Measurements from ENCODE around the gene HIP1R. TPM values are rescaled to one million over a fixed set of nuclear protein-coding genes. Genes with fewer than 3 reads are reported as not detected.

The HIP1R gene
- total RNA-seq, 1 experiment from 2014 or later = 44.6 TPM

- Mint-ChIP-seq H3K4me3 (ENCODE audit: unreplicated experiment) (no peak overlapping the region), H3K27me3 (ENCODE audit: insufficient read depth, unreplicated experiment) (no peaks in the 10 kb centered on the region), H3K9me3 (ENCODE audit: unreplicated experiment) (no peaks in the 10 kb centered on the region), H3K27ac (ENCODE audit: low read depth, unreplicated experiment) (no peak overlapping the region), H3K4me1 (ENCODE audit: insufficient read depth, unreplicated experiment) (peaks cover 35% of the 10 kb centered on the region), H3K36me3 (ENCODE audit: insufficient read depth, unreplicated experiment) (peaks cover 69% of the 10 kb centered on the region)
- intact Hi-C loops (cut with micrococcal nuclease) = no loop called here
- TF ChIP-seq CTCF (IDR thresholded peaks at IDR 0.05; ENCODE audit: unreplicated experiment) = no peak
- CTCF ChIA-PET = interaction anchor here (0.5 to 4.0 kb wide), 6 partner anchors 9 to 540 kb away, joined by 4 to 14 read pairs (median 5); no protein-coding TSS in a partner anchor
- no peak for DNase-seq (ENCODE audit: unreplicated experiment)
- POLR2A ChIA-PET = interaction anchor here (0.6 to 6.1 kb wide), 8 partner anchors 12 to 244 kb away, joined by 3 to 53 read pairs (median 8); partner anchors contain the start of gene VPS37B
- no TSS peak for BruUV-seq (replicated peaks)
Measured at GRCh38 chr12:122870163-122870842, 35.0 kb downstream of the HIP1R start.

- Mint-ChIP-seq H3K4me3 (ENCODE audit: unreplicated experiment) (no peak overlapping the region), H3K36me3 (ENCODE audit: insufficient read depth, unreplicated experiment) (peaks cover 61% of the 10 kb centered on the region), H3K4me1 (ENCODE audit: insufficient read depth, unreplicated experiment) (peaks cover 35% of the 10 kb centered on the region), H3K9me3 (ENCODE audit: unreplicated experiment) (no peaks in the 10 kb centered on the region), H3K27ac (ENCODE audit: low read depth, unreplicated experiment) (no peak overlapping the region), H3K27me3 (ENCODE audit: insufficient read depth, unreplicated experiment) (no peaks in the 10 kb centered on the region)
- POLR2A ChIA-PET = interaction anchor here (0.8 to 6.1 kb wide), 11 partner anchors 11 to 362 kb away, joined by 3 to 53 read pairs (median 8); partner anchors contain the start of genes HIP1R, MPHOSPH9, MTRFR and VPS37B
- no peak for DNase-seq (ENCODE audit: unreplicated experiment)
- intact Hi-C loops (cut with micrococcal nuclease) = no loop called here
- BruUV-seq (replicated peaks) = no TSS peak
- CTCF ChIA-PET = interaction anchor here (0.6 to 4.0 kb wide), 9 partner anchors 9 to 82 kb away, joined by 3 to 14 read pairs (median 5); no protein-coding TSS in a partner anchor
- TF ChIP-seq CTCF (IDR thresholded peaks at IDR 0.05; ENCODE audit: unreplicated experiment) = no peak
Measured at GRCh38 chr12:122870867-122871664, 35.8 kb downstream of the HIP1R start.

- Mint-ChIP-seq H3K9me3 (ENCODE audit: unreplicated experiment) (no peaks in the 10 kb centered on the region), H3K4me1 (ENCODE audit: insufficient read depth, unreplicated experiment) (peaks cover 35% of the 10 kb centered on the region), H3K27ac (ENCODE audit: low read depth, unreplicated experiment) (peak overlapping the region; percentile 84), H3K27me3 (ENCODE audit: insufficient read depth, unreplicated experiment) (no peaks in the 10 kb centered on the region), H3K4me3 (ENCODE audit: unreplicated experiment) (peak overlapping the region; percentile 54), H3K36me3 (ENCODE audit: insufficient read depth, unreplicated experiment) (peaks cover 51% of the 10 kb centered on the region)
- CTCF ChIA-PET = interaction anchor here (0.8 to 4.0 kb wide), 9 partner anchors 8 to 81 kb away, joined by 3 to 14 read pairs (median 5); no protein-coding TSS in a partner anchor
- no peak for TF ChIP-seq CTCF (IDR thresholded peaks at IDR 0.05; ENCODE audit: unreplicated experiment)
- no peak for DNase-seq (ENCODE audit: unreplicated experiment)
- POLR2A ChIA-PET = interaction anchor here (0.8 to 6.1 kb wide), 11 partner anchors 10 to 361 kb away, joined by 3 to 53 read pairs (median 8); partner anchors contain the start of genes HIP1R, MPHOSPH9 and MTRFR
- no TSS peak for BruUV-seq (replicated peaks)
- intact Hi-C loops (cut with micrococcal nuclease) = no loop called here
Measured at GRCh38 chr12:122871851-122872780, 36.9 kb downstream of the HIP1R start.

Measured in MCF 10A (cell line).